Upper lobe of left lung (tissue), 6 donors: Measurements from ENCODE around the gene HIC1. TPM values are rescaled to one million over a fixed set of nuclear protein-coding genes. Genes with fewer than 3 reads are reported as not detected.
A peak's percentile ranks its signal among the peaks of the same experiment; 100 is the strongest.

Experiments used
- ATAC-seq, 2 donors: fragments of 200-7000 bp; cut with Tn5 transposase; one replicate each; pipeline ENCODE4 v1.9.1; 2022; ENCODE audit warnings: mild to moderate bottlenecking in 2 of 2, moderate library complexity in 2 of 2; ENCODE audit not compliant: low FRiP score in 2 of 2
- DNase-seq, 2 donors: peaks; one replicate each; pipeline ENCODE4 v3.0.0-alpha.2; 2019 to 2020
- H3K27ac ChIP-seq, 4 donors: fragments of 200-600 bp; sonication (generic); one replicate each; pipeline ENCODE4 v1.5.1; 2016 to 2019
- H3K27me3 ChIP-seq, 4 donors: fragments of 200-600 bp; sonication (generic); one replicate each; pipeline ENCODE4 v1.5.1; 2017 to 2019
- H3K36me3 ChIP-seq, 4 donors: fragments of 200-600 bp; sonication (generic); one replicate each; pipeline ENCODE4 v1.5.1; 2016 to 2019
- H3K4me1 ChIP-seq, 4 donors: fragments of 200-600 bp; sonication (generic); one replicate each; pipeline ENCODE4 v1.5.1; 2018 to 2019
- H3K4me3 ChIP-seq, 4 donors: fragments of 200-600 bp; sonication (generic); one replicate each; pipeline ENCODE4 v1.5.1; 2017 to 2019; ENCODE audit warnings: mild to moderate bottlenecking in 2 of 4, moderate library complexity in 1 of 4
- H3K9me3 ChIP-seq, 4 donors: fragments of 200-600 bp; sonication (generic); one replicate each; pipeline ENCODE4 v1.5.1; 2018 to 2019
- CTCF ChIP-seq, 6 experiments: fragments of 450-650 bp in 4 of 6; fragments of 200-600 bp in 2 of 6; sonication (generic) in 2 of 6; IDR thresholded peaks; one replicate each; pipeline ENCODE4 v1.5.1; 2016 to 2019; ENCODE audit warnings: antibody characterized with exemption in 6 of 6
- EP300 ChIP-seq, 4 donors: sonication (generic); formaldehyde crosslinking; IDR thresholded peaks; one replicate each; pipeline ENCODE4 v1.5.1; 2017; ENCODE audit warnings: antibody characterized with exemption in 4 of 4, control low read depth in 2 of 4
- POLR2A ChIP-seq, 4 donors: fragments of 450-650 bp; IDR thresholded peaks; one replicate each; pipeline ENCODE4 v1.5.1; 2016 to 2017; ENCODE audit warnings: antibody characterized with exemption in 4 of 4, mild to moderate bottlenecking in 2 of 4
- POLR2AphosphoS5 ChIP-seq, 2 donors: sonication (generic); formaldehyde crosslinking; IDR thresholded peaks; one replicate each; pipeline ENCODE4 v1.5.1; 2017; ENCODE audit warnings: antibody characterized with exemption in 2 of 2
- WGBS, 2 donors: methylation state at CpG; one replicate each; pipeline ENCODE4 v1.1.5; 2017 to 2018; 5-methylcytosine and 5-hydroxymethylcytosine counted together
- total RNA-seq, 6 donors: library from RNA; depleted of rRNA in 4 of 6; stranded (reverse); fragments of >200 nt in 4 of 6; gene quantifications; one replicate each; pipeline versions ENCODE4 v1.1.0 to v1.2.1, GENCODE V29; 2016 to 2021
- donor health status: DM: no; HTN: no; CAD: no; lungs with moderate emphysema.
- donor health status: DM: no; HTN: yes; CAD: no; lungs with severe emphysema.

Gene HIC1
- total RNA-seq: 10 to 100 TPM in 5 of 6 donors, 1 to 10 TPM in 1; 8.0 to 25.5 (median 19.1) TPM

- H3K36me3 ChIP-seq: peaks cover 0 to 2% (median 0%) of the 10 kb centered on the region in 4 donors
- ATAC-seq (peak; percentile 75 to 80), DNase-seq (peak; percentile 78 to 97)
- H3K27ac ChIP-seq: peak within 1 kb of the TSS; percentile 86 to 96 (median 91)
- 8 to 9% methylated on average over 9 to 14 of the region's 72 CpGs for WGBS, 2 donors
- H3K4me3 ChIP-seq: peak within 1 kb of the TSS; percentile 34 to 76 (median 51)
- TF ChIP-seq POLR2A (IDR thresholded peaks at IDR 0.05): peak in 2 of 4 donors; percentile 56 to 71
- TF ChIP-seq POLR2AphosphoS5 (IDR thresholded peaks at IDR 0.05): peak; percentile 72 to 73
- peak; percentile 95 to 99 (median 98) for TF ChIP-seq CTCF (IDR thresholded peaks at IDR 0.05)
- no peak for TF ChIP-seq EP300 (IDR thresholded peaks at IDR 0.05)
- peaks cover 62 to 85% (median 64%) of the 10 kb centered on the region in 4 donors for H3K4me1 ChIP-seq
- H3K27me3 ChIP-seq: peaks cover 0 to 63% (median 21%) of the 10 kb centered on the region in 4 donors
- no peaks in the 10 kb centered on the region for H3K9me3 ChIP-seq
Observed at GRCh38 chr17:2054512-2055291, at the start of gene HIC1. Gene HIC1 (plus strand): TSS chr17:2055103. CDS start chr17:2056691, 1,588 bp downstream.

- 79 to 88% methylated on average over 15 of the region's 15 CpGs for WGBS, 2 donors
- DNase-seq (no peak), ATAC-seq (no peak)
- Histone ChIP-seq H3K36me3 (no peaks in the 10 kb centered on the region), H3K27ac (no peak overlapping the region), H3K4me3 (no peak overlapping the region), H3K4me1 (peaks cover 10 to 18% (median 12%) of the 10 kb centered on the region in 4 donors), H3K9me3 (no peaks in the 10 kb centered on the region), H3K27me3 (no peaks in the 10 kb centered on the region)
- TF ChIP-seq POLR2A (IDR thresholded peaks at IDR 0.05) (no peak), POLR2AphosphoS5 (IDR thresholded peaks at IDR 0.05) (no peak), EP300 (IDR thresholded peaks at IDR 0.05) (no peak), CTCF (IDR thresholded peaks at IDR 0.05) (no peak)
Observed at GRCh38 chr17:2008332-2009126, 46.4 kb upstream of the HIC1 start.

- DNase-seq (no peak), ATAC-seq (no peak)
- Histone ChIP-seq H3K27me3 (no peaks in the 10 kb centered on the region), H3K9me3 (no peaks in the 10 kb centered on the region), H3K4me1 (peaks cover 11 to 26% (median 15%) of the 10 kb centered on the region in 4 donors), H3K4me3 (no peak overlapping the region), H3K36me3 (no peaks in the 10 kb centered on the region), H3K27ac (no peak overlapping the region)
- TF ChIP-seq POLR2AphosphoS5 (IDR thresholded peaks at IDR 0.05): no peak
- no peak for TF ChIP-seq POLR2A (IDR thresholded peaks at IDR 0.05)
- TF ChIP-seq EP300 (IDR thresholded peaks at IDR 0.05): no peak
- TF ChIP-seq CTCF (IDR thresholded peaks at IDR 0.05): no peak
- 98 to 100% methylated on average over 7 to 8 of the region's 10 CpGs for WGBS, 2 donors
Observed at GRCh38 chr17:2009737-2010136, 45.2 kb upstream of the HIC1 start.

- TF ChIP-seq POLR2A (IDR thresholded peaks at IDR 0.05): peak in 1 of 4 donors; percentile 1
- peak in 2 of 4 donors; percentile 16 to 72 for TF ChIP-seq EP300 (IDR thresholded peaks at IDR 0.05)
- no peak for TF ChIP-seq CTCF (IDR thresholded peaks at IDR 0.05)
- Histone ChIP-seq H3K4me3 (no peak overlapping the region), H3K4me1 (peaks cover 11 to 31% (median 15%) of the 10 kb centered on the region in 4 donors), H3K9me3 (no peaks in the 10 kb centered on the region), H3K27me3 (no peaks in the 10 kb centered on the region), H3K27ac (peak overlapping the region; percentile 51 to 75 (median 70)), H3K36me3 (no peaks in the 10 kb centered on the region)
- DNase-seq: peak in 1 of 2 donors; percentile 79
- 26 to 28% methylated on average over 15 to 23 of the region's 24 CpGs for WGBS, 2 donors
- ATAC-seq: peak; percentile 84 to 85
Observed at GRCh38 chr17:2011411-2012371, 43.2 kb upstream of the HIC1 start.
